Tibial nerve (tissue), 4 donors: ENCODE results near the gene SLC35F1.

Experiments used
- EP300 ChIP-seq, 2 donors: sonication (generic); formaldehyde crosslinking; IDR thresholded peaks; one replicate each; pipeline ENCODE4 v1.6.1; 2017; ENCODE audit warnings: antibody characterized with exemption in 2 of 2, mild to moderate bottlenecking in 1 of 2
- POLR2A ChIP-seq, 2 donors: fragments of 450-650 bp; IDR thresholded peaks; one replicate each; pipeline ENCODE4 v1.6.1; 2017; ENCODE audit warnings: antibody characterized with exemption in 2 of 2, mild to moderate bottlenecking in 2 of 2, moderate library complexity in 2 of 2
- TF ChIP-seq, protein P1 (sequence below), 5 experiments: fragments of 200-600 bp in 3 of 5; fragments of 450-650 bp in 2 of 5; sonication (generic) in 3 of 5; IDR thresholded peaks; one replicate each; pipeline ENCODE4 v1.5.1; 2016 to 2019; ENCODE audit warnings: antibody characterized with exemption in 5 of 5, mild to moderate bottlenecking in 3 of 5, moderate library complexity in 2 of 5

DNA sequence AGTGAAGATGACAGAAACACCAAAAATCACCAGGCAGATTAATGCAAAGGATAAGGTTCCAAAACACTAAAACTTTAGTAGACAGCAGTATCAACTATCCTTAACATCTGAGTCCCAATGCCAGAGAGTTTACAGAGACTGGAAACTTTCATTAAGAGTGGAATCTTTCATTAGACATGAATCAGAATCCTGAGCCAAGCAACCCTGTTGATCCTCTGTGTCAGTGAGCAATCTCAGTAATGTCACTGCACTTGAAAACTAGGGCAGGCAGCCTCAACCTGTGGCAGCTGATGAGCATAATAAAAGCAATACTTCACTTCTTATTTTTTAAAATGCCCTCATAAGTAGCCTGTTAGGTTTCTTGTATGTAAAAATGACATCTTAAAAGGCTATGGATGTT, 388.3 kb downstream of the SLC35F1 start:
- TF ChIP-seq, protein P1, sequence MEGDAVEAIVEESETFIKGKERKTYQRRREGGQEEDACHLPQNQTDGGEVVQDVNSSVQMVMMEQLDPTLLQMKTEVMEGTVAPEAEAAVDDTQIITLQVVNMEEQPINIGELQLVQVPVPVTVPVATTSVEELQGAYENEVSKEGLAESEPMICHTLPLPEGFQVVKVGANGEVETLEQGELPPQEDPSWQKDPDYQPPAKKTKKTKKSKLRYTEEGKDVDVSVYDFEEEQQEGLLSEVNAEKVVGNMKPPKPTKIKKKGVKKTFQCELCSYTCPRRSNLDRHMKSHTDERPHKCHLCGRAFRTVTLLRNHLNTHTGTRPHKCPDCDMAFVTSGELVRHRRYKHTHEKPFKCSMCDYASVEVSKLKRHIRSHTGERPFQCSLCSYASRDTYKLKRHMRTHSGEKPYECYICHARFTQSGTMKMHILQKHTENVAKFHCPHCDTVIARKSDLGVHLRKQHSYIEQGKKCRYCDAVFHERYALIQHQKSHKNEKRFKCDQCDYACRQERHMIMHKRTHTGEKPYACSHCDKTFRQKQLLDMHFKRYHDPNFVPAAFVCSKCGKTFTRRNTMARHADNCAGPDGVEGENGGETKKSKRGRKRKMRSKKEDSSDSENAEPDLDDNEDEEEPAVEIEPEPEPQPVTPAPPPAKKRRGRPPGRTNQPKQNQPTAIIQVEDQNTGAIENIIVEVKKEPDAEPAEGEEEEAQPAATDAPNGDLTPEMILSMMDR (IDR thresholded peaks at IDR 0.05), result no peak
- TF ChIP-seq POLR2A (IDR thresholded peaks at IDR 0.05) (no peak), EP300 (IDR thresholded peaks at IDR 0.05) (no peak)
